Measurements from ENCODE around the gene DCTN2.
"Not testable (repeated sequence)": the region's sequence is repeated elsewhere in the genome, so short reads cannot be mapped to it uniquely, and the experiment has no call there.

DCTN2 gene

DNA sequence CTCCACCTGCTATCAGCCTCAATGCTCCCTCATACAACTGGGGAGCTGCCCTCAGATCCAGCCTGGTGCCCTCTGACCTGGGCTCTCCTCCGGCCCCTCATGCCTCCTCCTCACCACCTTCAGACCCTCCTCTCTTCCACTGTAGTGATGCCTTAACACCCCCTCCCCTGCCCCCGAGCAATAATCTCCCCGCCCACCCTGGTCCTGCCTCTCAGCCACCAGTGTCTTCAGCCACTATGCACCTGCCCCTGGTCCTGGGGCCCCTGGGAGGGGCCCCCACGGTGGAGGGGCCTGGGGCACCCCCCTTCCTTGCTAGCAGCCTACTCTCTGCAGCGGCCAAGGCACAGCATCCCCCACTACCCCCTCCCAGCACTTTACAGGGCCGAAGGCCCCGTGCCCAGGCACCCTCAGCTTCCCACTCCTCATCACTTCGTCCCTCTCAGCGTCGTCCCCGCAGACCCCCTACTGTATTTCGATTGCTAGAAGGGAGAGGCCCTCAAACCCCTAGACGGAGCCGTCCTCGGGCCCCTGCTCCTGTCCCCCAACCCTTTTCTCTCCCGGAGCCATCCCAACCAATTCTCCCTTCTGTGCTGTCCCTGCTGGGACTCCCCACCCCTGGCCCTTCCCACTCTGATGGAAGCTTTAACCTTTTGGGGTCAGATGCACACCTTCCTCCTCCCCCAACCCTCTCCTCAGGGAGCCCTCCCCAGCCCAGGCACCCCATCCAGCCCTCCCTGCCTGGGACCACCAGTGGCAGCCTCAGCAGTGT lies 21.2 kb downstream of the DCTN2 start:
- no peak for DNase-seq

DNA sequence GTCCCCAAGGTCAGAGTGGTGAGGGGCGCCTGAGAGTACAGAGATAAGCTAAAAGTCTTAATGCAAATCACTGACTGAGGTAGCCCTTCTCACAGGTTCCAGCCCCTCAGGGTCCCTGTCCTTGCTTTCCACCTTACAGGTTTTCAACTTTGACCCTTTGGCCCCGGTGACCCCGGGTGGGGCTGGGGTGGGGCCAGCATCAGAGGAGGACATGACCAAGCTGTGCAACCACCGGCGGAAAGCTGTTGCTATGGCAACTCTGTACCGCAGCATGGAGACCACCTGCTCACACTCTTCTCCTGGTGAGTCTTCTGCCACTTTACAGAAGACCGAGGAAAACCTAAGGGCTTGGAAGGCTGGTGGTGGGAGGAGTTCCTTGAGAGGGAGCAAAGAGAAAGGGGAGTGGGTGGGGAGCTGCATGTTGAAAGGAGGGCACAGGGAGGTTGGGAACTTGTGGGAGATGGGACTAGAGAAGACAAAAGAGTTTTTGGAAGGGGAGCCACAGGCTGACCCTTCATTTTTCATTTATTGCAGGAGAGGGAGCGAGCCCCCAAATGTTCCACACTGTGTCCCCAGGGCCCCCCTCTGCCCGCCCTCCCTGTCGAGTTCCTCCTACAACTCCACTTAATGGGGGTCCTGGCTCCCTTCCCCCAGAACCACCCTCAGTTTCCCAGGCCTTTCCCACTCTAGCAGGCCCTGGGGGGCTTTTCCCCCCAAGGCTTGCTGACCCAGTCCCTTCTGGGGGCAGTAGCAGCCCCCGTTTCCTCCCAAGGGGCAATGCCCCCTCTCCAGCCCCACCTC lies 22.0 kb downstream of the DCTN2 start:
- DNase-seq: no peak

DNA sequence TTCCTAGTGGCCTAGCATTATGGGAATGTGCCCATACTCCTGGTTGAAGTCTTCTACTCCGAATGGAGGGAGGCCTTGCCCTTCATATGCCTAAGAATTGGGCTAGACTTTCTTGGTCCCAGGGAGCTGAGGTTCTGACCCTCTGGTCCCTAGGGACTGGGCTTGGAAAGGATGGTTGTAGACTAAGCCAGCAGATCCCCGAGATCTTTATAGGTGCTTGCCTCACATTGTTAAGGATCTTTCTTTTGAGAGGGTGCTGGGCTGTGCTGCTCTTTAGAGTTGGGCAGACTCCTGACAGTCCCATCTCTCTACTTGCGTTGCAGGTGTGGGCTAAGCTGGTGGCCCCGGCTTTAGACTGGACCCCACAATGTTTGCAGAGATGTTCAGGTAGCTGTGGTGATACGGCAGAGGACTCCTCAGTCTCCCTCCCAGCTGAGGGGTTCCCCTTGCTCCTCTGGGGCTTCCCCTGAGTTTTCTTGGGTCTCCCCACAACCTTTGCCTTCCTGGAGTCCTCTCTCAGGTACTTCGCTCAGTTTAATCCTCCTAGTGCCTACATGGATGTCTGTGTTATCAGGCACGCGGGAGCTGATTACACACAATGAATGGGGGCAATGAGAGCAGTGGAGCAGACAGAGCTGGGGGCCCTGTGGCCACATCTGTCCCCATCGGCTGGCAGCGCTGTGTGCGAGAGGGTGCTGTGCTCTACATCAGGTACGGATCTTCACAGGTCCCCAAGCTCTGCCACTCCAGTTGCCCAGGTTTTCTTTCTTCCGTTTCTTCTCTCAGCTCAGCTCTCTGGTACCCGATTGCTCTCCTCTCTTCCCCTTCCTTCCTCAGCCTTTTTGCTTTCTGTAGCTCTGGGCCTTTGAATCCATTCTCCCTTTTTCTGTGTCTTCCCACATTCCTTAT lies 23.0 kb downstream of the DCTN2 start:
- DNase-seq: no peak

DNA sequence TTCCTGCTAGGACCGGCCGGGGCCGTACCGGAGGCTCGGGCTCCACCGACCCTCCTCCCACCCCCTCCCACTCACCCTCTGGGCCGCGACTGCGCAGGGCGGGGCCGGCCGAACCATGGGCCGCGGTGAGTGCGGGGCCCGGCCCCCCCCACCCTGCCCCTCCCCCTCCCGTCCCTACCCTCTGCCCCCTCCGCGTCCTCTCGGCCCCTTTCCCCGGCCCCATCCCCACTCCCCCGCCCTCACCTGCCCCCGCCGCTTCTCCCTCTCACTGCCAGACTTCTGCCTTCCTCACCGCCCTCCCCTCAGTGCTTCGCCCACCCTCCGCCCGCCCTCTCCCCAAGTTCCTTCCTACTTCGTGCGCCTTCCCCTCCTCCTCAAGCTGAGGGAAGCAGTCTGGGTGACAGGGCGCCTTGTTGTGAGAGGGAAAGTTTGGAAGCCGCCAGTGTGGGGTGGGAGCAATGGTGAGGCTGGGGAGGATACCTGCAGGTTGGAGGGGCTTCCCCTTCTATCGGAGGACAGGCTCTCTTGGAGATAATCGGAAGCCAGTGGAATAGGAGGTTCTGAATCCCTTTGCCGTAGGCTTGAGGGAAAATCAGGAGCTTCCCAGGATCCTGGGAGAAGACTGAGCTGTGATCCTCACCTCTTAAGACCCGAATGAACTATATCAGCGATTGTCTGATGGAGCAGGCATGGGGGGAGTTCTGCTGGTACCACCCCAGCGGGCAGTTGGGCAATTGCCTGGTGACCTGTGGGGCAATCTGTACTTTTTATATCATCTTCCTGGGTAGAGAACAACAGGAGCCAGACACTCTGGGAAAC lies 23.9 kb downstream of the DCTN2 start:
- DNase-seq: peak; percentile 57

DNA sequence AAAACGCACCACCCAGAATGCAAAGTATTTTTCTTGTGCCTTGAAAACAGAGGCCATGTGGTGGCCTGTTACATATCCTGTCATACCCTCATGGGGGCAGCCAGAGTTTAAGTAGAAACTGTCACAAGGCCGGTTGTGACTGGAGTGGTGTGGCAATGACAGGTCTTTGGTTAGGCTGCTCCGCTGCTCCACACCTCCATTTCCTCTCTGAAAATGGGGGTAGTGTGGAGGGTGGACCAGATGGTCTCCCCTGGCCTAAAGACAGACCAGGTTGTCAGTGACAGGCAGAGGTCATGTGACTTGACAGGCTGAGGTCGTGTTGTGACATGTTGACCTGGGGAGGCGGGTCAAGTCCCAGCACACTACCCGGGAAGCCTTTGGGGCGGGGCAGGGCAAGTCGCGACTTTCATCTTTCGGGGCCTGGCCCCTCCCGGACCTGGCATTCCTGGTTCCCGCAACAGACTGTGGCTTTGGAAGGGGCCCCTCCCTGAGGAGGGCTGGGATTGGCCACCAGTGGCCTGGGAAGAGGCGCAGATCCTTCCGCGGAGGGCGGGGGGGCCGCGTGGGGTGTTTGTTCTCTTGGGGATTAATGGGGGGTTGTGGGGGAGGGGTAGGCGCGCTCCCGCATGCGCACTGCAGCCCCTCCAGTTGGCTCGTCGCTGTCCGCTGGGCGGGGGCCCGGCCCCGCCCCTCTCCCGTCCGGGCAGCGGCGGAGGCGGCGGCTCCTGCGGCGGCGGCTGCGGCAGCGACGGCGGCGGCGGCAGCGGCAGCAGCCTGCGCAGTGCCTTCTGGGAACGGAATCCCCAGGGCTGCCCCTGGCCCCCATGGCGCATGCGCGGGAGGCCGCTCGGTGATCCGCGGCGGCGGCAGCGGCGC lies 24.7 kb downstream of the DCTN2 start, which contains the start of gene MBD6:
Gene MBD6 (plus strand): TSS at position 814 of the 876 bp plus-strand sequence. CDS start 1,480 bp downstream, outside the sequence.
- DNase-seq: peak; percentile 95

DNA sequence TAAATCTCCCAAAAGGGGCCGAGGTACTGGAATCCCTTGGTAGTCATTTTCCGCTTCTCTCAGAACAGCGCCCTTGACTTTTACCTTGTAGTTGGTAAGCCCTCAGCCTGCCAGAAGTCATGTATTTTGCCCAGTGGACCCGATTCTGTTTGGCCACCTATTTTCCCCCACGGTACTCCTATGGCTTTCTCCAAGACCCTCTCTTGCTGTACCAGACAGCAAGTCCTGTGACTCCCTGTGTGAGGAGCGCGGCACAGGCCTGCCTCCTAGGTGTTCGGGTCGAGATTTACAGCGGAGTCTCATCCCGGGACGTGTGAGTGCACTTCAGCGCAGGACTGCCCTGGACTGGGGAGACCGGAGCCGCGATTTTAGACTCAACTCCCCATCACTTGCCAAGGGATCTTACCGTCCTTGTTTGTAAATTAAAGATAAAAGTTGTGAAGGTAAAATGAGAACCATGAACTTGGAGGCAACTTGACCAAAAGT lies 25.4 kb downstream of the DCTN2 start:
- peak; percentile 69 for DNase-seq

DNA sequence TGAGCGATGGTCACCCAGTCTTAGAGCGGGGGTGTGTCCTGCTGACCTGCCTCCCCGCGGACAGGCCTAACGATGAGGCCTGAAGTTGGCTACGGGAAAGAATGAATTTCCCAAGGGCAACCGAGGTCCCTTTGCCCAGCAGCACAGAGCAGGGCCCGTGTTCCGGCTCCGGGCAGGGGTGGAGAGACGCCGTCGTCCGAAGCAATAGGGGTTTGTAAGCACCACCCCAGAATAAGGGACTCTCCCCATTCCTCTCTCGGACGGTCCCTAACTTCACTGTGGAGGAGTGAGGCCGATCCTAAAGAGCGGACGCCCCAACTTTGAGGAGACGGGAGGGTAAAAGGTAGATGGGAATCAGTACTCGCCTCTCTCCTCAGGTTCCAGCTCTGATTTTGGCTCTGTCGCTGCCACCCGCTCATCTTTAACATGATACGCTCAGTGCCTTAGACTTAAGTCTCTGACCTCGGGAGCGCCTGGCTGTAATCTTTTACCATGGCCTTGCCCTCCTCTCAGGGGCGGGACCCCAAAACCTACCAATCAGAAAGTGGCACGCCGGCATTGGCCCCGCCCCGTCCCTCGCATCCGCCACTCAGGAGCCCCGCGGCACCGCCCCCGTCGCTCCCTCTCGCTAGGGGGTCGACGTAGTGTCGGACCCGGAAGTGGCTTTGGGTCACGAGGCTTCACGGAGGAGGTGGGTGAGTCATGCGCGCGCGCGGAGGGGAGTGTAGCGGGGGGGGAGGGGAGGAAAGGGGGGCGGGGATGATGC lies 26.8 kb downstream of the DCTN2 start, which contains the start of gene DDIT3:
Gene DDIT3 (minus strand): TSS at position 462 of the 766 bp plus-strand sequence. CDS start 3,108 bp downstream, outside the sequence.
- peak; percentile 99 for DNase-seq

DNA sequence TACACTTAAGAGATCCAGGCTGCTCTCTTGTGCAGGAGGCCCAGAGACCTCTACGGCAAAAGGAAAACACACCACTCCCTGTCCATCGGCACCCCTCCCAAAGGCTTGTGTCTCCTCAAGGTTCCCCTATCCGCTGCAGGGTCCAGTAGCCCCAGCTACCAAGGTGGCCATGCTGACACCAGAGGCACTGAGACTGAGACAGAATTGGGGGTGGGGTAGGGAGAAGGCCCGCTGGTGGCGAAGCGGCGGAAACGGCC lies 27.3 kb downstream of the DCTN2 start:
- DNase-seq: no peak

DNA sequence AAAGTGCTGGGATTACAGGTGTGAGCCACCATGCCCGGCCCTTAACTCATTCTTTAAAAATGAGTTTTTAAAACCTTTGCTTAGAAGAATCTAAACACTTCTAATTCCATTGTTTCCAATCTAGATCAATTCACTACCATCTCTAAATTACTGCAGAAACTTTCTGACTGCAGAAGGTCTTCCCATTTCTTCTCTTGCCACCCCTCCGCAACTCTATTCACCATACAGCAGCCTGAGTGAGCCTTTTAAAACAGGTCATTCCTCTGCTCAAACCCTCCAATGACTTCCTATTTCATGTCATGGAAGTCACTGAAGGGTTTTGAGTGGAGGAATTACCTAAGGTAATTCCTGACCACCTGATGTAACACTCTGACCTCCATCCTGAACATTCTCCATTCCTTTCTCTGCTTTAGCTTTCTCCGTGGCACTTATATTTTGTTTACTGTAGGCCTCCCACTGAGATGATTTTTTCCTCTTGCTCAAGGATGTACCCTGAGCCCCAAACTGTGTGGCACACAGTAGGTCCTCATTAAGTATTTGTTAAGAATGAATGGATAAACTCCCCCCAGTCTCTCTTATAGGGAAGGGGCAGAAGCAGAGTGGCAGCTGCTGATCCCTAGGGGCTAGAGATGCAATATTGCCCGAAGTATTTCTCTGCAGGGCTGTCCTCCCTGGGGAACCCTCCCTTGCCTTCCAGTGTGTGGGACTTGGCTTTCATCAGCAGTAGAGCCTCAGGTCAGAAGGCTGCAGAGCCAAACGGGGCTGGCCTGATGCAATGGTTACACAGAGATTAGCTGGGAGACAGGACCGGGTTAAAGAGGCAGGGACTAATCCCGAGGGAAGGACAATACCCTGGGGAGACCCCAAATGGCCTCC lies 27.8 kb downstream of the DCTN2 start:
- peak; percentile 40 for DNase-seq

DNA sequence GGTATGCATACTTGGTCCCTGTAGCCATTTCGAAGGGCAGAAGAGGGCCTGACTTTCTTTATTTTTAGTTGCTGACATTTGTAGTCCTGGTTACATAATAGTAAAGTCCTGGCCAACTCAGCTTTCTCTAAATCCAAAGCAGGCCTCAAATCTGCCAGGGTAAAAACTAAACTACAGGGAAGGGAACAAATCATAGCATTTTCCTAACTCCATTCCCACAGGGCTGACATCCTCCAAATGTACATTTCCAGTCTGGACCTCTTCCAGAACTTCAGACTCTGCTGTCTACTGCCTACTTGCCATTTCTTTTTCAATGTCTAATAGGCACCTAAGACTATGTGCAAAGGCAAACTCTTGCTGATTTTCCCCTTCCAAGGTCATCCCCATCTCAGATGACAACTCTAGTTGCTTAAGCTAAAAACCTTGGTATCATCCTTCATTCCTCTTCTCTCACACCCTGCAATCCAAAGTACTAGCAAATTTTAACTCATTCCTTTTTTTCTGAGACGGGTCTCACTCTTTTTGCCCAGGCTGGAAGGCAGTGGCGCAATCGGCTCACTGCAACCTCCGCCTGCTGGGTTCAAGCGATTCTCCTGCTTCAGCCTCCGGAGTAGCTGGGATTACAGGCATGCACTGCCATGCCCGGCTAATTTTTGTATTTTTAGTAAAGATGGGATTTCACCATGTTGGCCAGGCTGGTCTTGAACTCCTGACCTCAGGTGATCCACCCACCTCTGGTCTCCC lies 28.6 kb downstream of the DCTN2 start:
- DNase-seq: no peak

DNA sequence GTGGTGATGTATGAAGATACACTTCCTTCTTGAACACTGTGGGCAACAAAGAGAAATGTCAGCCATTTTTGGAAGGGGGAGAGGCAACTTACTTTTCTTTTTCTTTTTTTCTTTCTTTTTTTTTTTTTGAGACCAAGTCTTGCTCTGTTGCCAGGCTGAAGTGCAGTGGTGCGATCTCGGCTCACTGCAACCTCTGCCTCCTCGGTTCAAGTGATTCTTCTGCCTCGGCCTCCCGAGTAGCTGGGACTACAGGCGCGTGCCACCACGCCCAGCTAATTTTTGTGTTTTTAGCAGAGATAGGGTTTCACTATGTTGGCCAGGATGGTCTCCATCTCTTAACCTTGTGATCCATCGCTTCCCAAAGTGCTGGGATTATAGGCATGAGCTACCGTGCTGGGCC lies 29.3 kb downstream of the DCTN2 start:
- not testable (repeated sequence) for DNase-seq

DNA sequence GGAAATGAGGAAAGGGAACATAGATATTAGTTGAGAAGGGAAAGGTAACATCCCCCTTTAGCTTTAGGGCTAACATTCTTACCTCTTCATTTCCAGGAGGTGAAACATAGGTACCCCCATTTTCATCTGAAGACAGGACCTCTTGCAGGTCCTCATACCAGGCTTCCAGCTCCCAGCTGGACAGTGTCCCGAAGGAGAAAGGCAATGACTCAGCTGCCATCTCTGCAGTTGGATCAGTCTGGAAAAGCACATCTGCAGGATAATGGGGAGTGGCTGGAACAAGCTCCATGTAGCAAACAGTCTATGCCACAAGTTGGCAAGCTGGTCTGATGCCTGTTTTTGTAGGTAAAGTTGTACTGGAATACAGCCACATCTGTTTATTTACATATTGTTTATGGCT lies 29.8 kb downstream of the DCTN2 start:
- DNase-seq: peak; percentile 47

DNA sequence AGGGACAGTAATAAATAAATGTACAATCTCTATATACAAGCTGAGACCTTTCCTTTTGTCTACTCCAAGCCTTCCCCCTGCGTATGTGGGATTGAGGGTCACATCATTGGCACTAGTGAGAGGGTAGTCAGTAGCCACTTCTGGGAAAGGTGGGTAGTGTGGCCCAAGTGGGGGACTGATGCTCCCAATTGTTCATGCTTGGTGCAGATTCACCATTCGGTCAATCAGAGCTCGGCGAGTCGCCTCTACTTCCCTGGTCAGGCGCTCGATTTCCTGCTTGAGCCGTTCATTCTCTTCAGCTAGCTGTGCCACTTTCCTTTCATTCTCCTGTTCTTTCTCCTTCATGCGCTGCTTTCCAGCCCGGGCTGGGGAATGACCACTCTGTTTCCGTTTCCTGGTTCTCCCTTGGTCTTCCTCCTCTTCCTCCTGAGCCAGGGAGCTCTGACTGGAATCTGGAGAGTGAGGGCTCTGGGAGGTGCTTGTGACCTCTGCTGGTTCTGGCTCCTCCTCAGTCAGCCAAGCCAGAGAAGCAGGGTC lies 30.3 kb downstream of the DCTN2 start:
- DNase-seq: no peak

DNA sequence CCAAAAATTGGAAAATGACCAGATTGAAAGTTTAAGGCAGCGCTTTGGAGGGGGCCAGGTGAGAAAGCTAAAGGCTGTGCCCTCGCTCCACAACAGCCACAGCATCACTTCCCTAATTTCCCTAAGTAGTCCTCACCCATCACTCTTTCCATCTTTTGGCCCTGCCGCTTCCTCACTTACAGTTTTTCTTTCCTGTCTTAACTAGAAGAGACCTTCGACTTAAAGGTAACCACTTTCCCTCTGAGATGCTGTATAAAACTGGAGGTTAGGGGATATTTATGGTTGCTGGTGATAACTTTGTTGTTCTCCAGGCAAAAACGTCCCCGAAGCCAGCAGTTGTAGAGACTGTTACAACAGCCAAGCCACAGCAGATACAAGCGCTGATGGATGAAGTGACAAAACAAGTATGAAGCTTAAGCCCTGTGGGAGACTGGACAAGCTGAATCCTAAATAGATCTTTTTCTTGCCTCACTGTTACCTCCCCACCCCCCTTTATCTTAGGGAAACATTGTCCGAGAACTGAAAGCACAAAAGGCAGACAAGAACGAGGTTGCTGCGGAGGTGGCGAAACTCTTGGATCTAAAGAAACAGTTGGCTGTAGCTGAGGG lies 31.0 kb downstream of the DCTN2 start:
- DNase-seq: no peak

DNA sequence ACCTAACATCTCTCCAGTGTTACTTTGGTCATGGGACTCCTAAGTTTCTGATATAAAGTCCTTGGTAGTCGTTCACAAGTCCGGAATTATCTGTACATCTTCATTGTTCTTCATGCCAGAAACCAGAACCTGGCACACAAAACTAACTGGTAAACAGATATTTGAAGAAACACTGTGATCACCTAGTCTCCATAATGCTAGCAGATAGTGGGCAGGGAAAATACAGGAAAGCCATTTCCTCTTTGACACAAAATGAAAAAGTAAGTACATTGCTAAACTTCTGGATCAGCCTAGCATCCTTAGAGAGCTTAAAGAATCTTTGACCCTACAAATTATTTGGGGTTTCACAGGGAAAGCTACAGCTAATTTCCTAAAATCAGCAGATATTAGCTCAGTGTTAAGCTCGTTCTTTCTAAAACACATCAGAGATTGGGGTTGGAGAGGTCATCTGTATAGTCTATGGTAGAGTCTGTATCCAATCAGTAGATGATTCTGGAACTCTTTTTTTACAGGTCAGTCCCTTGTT lies 31.5 kb downstream of the DCTN2 start:
- DNase-seq: no peak

DNA sequence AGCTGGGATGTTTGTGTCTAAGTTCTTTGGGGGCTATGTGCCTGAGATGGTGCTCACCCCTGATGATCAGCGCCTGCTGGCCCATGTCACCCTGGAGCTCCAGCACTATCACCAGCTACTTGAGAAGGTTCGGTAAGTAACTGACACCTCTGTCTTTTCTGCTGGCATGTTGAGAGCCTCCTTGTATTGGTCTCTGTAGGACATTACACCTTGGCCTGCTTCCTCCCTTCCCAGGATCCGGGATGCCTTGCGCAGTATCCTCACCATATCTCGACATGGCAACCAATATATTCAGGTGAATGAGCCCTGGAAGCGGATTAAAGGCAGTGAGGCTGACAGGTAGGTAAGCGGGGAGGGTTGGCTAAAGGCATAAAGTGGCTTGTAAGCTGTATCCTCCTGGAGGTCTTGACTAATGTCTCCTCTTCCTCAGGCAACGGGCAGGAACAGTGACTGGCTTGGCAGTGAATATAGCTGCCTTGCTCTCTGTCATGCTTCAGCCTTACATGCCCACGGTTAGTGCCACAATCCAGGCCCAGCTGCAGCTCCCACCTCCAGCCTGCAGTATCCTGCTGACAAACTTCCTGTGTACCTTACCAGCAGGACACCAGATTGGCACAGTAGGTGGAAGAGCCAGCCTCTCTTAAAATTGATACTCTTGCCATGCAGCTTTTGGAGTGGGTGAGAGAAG lies 32.1 kb downstream of the DCTN2 start:
- DNase-seq: no peak

DNA sequence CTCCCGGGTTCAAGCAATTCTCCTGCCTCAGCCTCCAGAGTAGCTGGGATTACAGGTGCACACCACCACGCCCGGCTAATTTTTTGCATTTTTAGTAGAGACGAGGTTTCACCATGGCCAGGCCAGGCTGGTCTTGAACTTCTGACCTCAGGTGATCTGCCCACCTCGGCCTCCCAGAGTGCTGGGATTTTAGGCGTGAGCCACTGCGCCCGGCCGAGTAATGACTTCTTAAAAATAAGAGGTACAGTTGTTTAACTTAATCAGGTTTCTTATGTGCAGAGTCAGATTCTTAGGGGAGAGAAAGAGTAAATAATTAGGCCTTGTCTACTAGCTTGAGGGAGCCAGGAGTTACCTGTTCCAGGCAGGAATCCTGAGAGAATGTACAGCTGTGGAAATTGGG lies 32.7 kb downstream of the DCTN2 start:
- not testable (repeated sequence) for DNase-seq

Measured in fibroblast of skin of right quadriceps (primary cell).